CD14-positive monocyte (primary cell): ENCODE results near the gene POU2F1. TPM values are rescaled to one million over a fixed set of nuclear protein-coding genes. Genes with fewer than 3 reads are reported as not detected.
"Not testable (repeated sequence)": the region's sequence is repeated elsewhere in the genome, so short reads cannot be mapped to it uniquely, and the experiment has no call there.

Source experiments
- DNase-seq, 3 donors: peaks; one replicate each; pipeline ENCODE4 v3.0.0-alpha.2; 2011 to 2022
- H2AFZ ChIP-seq: 2 replicates; pipeline ENCODE4 v1.6.0; 2012; ENCODE audit warnings: mild to moderate bottlenecking, low read depth, low read length, inconsistent platforms; ENCODE audit not compliant: insufficient read depth, poor library complexity, severe bottlenecking
- H3K27ac ChIP-seq, 2 donors: 1 replicate in 1 of 2; 2 replicates in 1 of 2; pipeline ENCODE4 v1.5.1; 2012 to 2013; ENCODE audit warnings: low read length in 2 of 2, control low read depth in 1 of 2, inconsistent platforms in 1 of 2, low read depth in 1 of 2, mild to moderate bottlenecking in 1 of 2
- H3K27me3 ChIP-seq, 2 donors: one replicate each; pipeline versions ENCODE4 v1.6.0 to v1.6.1; 2011 to 2013; ENCODE audit warnings: low read length in 2 of 2; ENCODE audit not compliant: control insufficient read depth in 2 of 2, insufficient read depth in 2 of 2
- H3K36me3 ChIP-seq, 2 donors: replicated peaks in 1 of 2; 1 replicate in 1 of 2; 2 replicates in 1 of 2; pipeline versions ENCODE4 v1.5.1 to v1.6.1; 2012 to 2013; ENCODE audit warnings: low read length in 2 of 2, control low read depth in 1 of 2, inconsistent platforms in 1 of 2, mild to moderate bottlenecking in 1 of 2; ENCODE audit not compliant: insufficient read depth in 2 of 2, control insufficient read depth in 1 of 2
- H3K4me1 ChIP-seq, 2 donors: 1 replicate in 1 of 2; 2 replicates in 1 of 2; pipeline versions ENCODE4 v1.5.1 to v1.6.1; 2012 to 2013; ENCODE audit warnings: low read length in 2 of 2, control low read depth in 1 of 2, inconsistent platforms in 1 of 2, mild to moderate bottlenecking in 1 of 2, moderate library complexity in 1 of 2; ENCODE audit not compliant: insufficient read depth in 2 of 2, control insufficient read depth in 1 of 2
- H3K4me2 ChIP-seq: replicated peaks from 2 replicates; pipeline ENCODE3; 2012; ENCODE audit warnings: low read length, moderate library complexity, mild to moderate bottlenecking; ENCODE audit not compliant: poor library complexity, severe bottlenecking; ENCODE audit errors: extremely low read depth
- H3K4me3 ChIP-seq, 3 experiments: fragments of 200-600 bp in 1 of 3; sonication (generic) in 1 of 3; replicated peaks in 1 of 3; 1 replicate in 2 of 3; 2 replicates in 1 of 3; pipeline ENCODE4 v1.5.1; 2011 to 2013; ENCODE audit warnings: low read length in 3 of 3, mild to moderate bottlenecking in 3 of 3, control low read depth in 2 of 3, low read depth in 2 of 3, inconsistent platforms in 1 of 3, moderate library complexity in 1 of 3
- H3K79me2 ChIP-seq: 2 replicates; pipeline ENCODE4 v1.6.0; 2012; ENCODE audit warnings: mild to moderate bottlenecking, control low read depth, inconsistent platforms, low read length, moderate library complexity; ENCODE audit not compliant: insufficient read depth
- H3K9ac ChIP-seq: 2 replicates; pipeline ENCODE4 v1.6.0; 2017; ENCODE audit warnings: low read length, mild to moderate bottlenecking; ENCODE audit not compliant: insufficient read depth, poor library complexity, severe bottlenecking
- H3K9me3 ChIP-seq, 2 donors: replicated peaks in 1 of 2; 1 replicate in 1 of 2; 2 replicates in 1 of 2; pipeline versions ENCODE4 v1.5.1 to v1.6.1; 2012 to 2013; ENCODE audit warnings: low read length in 2 of 2, control low read depth in 1 of 2; ENCODE audit not compliant: control insufficient read depth in 1 of 2, insufficient read depth in 1 of 2
- H4K20me1 ChIP-seq: 2 replicates; pipeline ENCODE4 v1.6.0; 2012; ENCODE audit warnings: mild to moderate bottlenecking, low read length, control low read depth, moderate library complexity; ENCODE audit not compliant: insufficient read depth
- H3K27ac Mint-ChIP-seq, 7 donors: one replicate each; pipeline ENCODE4 v1.8.0; 2020; ENCODE audit warnings: mild to moderate bottlenecking in 7 of 7, mixed read lengths in 7 of 7, moderate library complexity in 6 of 7, inconsistent platforms in 2 of 7
- H3K27me3 Mint-ChIP-seq, 3 donors: one replicate each; pipeline ENCODE4 v1.8.0; 2021 to 2022; ENCODE audit warnings: low read depth in 3 of 3, mild to moderate bottlenecking in 3 of 3, mixed read lengths in 3 of 3, moderate library complexity in 3 of 3, inconsistent platforms in 1 of 3
- H3K36me3 Mint-ChIP-seq, 2 donors: one replicate each; pipeline ENCODE4 v1.8.0; 2020; ENCODE audit warnings: mixed read lengths in 2 of 2, inconsistent platforms in 1 of 2, mild to moderate bottlenecking in 1 of 2
- H3K4me1 Mint-ChIP-seq: one replicate; pipeline ENCODE4 v1.8.0; 2020; ENCODE audit warnings: mild to moderate bottlenecking, mixed read lengths
- H3K4me3 Mint-ChIP-seq, 2 donors: one replicate each; pipeline ENCODE4 v1.8.0; 2020; ENCODE audit warnings: mild to moderate bottlenecking in 2 of 2, mixed read lengths in 2 of 2, moderate library complexity in 1 of 2
- H3K9me3 Mint-ChIP-seq, 7 donors: one replicate each; pipeline ENCODE4 v1.8.0; 2020 to 2022; ENCODE audit warnings: mixed read lengths in 7 of 7, mild to moderate bottlenecking in 6 of 7, moderate library complexity in 6 of 7, inconsistent platforms in 2 of 7
- WGBS: methylation state at CpG from one replicate; pipeline ENCODE4 v1.1.5; 2013; ENCODE audit warnings: missing lambda C conversion rate; ENCODE audit not compliant: insufficient coverage; 5-methylcytosine and 5-hydroxymethylcytosine counted together
- intact Hi-C, 2 donors: fragments of 100-400 bp; cut with micrococcal nuclease; formaldehyde crosslinking; loops; one replicate each; pipeline versions ENCODE4 v1.15.0 to v1.15.1; 2023
- polyA plus RNA-seq, 3 donors: library from polyadenylated mRNA; depleted of rRNA in 1 of 3; unstranded in 2 of 3; stranded (reverse) in 1 of 3; fragments of 300-500 nt in 2 of 3; fragments of >200 nt in 1 of 3; fragmentation: Illumina TruSeq in 2 of 3; gene quantifications; 1 replicate in 2 of 3; 2 replicates in 1 of 3; pipeline ENCODE4 v1.2.3, GENCODE V29; 2012 to 2021
- TF ChIP-seq, protein P1 (sequence below): fragments of 200-600 bp; IDR thresholded peaks from one replicate; pipeline ENCODE4 v1.8.0; 2022; ENCODE audit warnings: antibody characterized with exemption, mild to moderate bottlenecking

POU2F1 gene
- polyA plus RNA-seq, 3 donors: 2.3 to 4.2 (median 3.9) TPM

GRCh38 chr1:167221738-167222610 is 1.3 kb downstream of the POU2F1 start:
- Histone ChIP-seq H3K4me3 (peak overlapping the region; percentile 68 to 99 (median 91)), H3K79me2 (peaks cover 49% of the 10 kb centered on the region), H2AFZ (peak overlapping the region; percentile 79), H3K27ac (peak overlapping the region; percentile 86 to 97), H3K9ac (peak overlapping the region; percentile 79), H3K9me3 (no peaks in the 10 kb centered on the region), H3K36me3 (no peaks in the 10 kb centered on the region), H3K27me3 (no peaks in the 10 kb centered on the region), H4K20me1 (no peaks in the 10 kb centered on the region), H3K4me1 (peaks cover 11 to 18% of the 10 kb centered on the region in 2 donors), H3K4me2 (peak overlapping the region; percentile 78)
- DNase-seq: peak; percentile 44 to 66 (median 61)
- Mint-ChIP-seq H3K4me1 (peaks cover 38% of the 10 kb centered on the region), H3K4me3 (peak overlapping the region; percentile 90 to 99), H3K27me3 (no peaks in the 10 kb centered on the region), H3K9me3 (no peaks in the 10 kb centered on the region), H3K36me3 (peaks cover 0 to 2% of the 10 kb centered on the region in 2 donors), H3K27ac (peak overlapping the region; percentile 94 to 99 (median 99))
- intact Hi-C loops: loop anchor here (5.0 to 10.0 kb wide), 5 partner anchors 40 to 713 kb away; partner anchors contain the start of genes DCAF6 (in 1 of the 2) and MPC2 (in 1 of the 2)
- 0% methylated on average over 12 of the region's 54 CpGs for WGBS
- TF ChIP-seq, protein P1, sequence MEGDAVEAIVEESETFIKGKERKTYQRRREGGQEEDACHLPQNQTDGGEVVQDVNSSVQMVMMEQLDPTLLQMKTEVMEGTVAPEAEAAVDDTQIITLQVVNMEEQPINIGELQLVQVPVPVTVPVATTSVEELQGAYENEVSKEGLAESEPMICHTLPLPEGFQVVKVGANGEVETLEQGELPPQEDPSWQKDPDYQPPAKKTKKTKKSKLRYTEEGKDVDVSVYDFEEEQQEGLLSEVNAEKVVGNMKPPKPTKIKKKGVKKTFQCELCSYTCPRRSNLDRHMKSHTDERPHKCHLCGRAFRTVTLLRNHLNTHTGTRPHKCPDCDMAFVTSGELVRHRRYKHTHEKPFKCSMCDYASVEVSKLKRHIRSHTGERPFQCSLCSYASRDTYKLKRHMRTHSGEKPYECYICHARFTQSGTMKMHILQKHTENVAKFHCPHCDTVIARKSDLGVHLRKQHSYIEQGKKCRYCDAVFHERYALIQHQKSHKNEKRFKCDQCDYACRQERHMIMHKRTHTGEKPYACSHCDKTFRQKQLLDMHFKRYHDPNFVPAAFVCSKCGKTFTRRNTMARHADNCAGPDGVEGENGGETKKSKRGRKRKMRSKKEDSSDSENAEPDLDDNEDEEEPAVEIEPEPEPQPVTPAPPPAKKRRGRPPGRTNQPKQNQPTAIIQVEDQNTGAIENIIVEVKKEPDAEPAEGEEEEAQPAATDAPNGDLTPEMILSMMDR: no peak

DNA sequence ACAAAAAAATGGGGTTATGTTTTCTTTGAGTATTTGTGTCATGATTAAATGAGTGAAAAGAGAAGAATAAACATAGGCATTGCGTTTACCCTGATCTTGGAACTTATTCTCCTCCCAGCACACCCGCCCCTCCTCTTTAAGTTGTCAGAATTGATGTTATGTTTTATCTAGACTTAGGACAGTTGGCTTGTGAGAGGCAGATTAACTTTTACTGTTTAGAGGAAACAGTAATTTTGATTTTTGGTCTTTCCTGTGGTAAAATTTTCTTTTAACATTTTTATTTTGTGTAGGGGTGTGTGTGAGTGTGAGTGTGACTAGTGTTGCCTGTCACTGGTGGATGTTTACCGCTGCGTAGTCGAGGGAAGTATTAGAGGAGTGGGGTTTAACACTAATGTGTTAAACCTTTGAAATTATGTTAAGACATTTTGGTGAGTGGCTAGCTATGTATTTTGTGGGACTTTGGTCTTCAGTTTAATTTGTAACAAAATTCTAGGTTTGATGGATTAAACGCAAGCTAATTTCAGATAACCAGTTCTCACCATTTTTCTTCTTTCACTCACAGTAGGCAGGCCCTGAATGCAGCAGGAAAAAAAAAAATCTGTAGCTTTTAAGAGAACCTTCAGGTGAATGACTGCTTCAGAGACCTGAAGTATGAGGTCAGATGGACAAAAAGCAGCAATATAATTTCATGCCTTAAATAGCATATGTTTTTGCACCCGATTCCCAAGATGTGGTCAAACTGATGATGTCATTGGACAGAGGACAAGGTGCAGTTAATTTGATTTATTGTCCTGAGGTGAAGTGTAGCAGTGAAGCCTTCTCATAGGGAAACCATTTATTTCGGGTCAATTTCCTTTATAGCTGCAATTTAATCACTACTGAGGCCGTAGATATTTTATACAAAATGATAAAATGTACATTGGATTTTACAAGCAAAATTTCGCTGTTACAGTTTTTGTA is 2.7 kb downstream of the POU2F1 start:
- no peak overlapping the region for H3K4me2 ChIP-seq
- TF ChIP-seq, protein P1: no peak
- H3K9ac ChIP-seq: no peak overlapping the region
- intact Hi-C loops: loop anchor here (5.0 to 10.0 kb wide), 5 partner anchors 39 to 711 kb away; partner anchors contain the start of genes DCAF6 (in 1 of the 2) and MPC2 (in 1 of the 2)
- Mint-ChIP-seq H3K4me1 (peaks cover 46% of the 10 kb centered on the region), H3K36me3 (peaks cover 0 to 2% of the 10 kb centered on the region in 2 donors), H3K27me3 (no peaks in the 10 kb centered on the region), H3K27ac (peak overlapping the region in 5 of 7 donors; percentile 2 to 99 (median 99)), H3K9me3 (no peaks in the 10 kb centered on the region), H3K4me3 (peak overlapping the region in 1 of 2 donors; percentile 90)
- H3K27ac ChIP-seq: peak overlapping the region in 1 of 2 donors; percentile 86
- H3K4me1 ChIP-seq: peaks cover 15 to 25% of the 10 kb centered on the region in 2 donors
- no peaks in the 10 kb centered on the region for H3K9me3 ChIP-seq
- peaks cover 61% of the 10 kb centered on the region for H3K79me2 ChIP-seq
- no peaks in the 10 kb centered on the region for H3K27me3 ChIP-seq
- no peak for DNase-seq
- 100% methylated on average over 3 of the region's 10 CpGs for WGBS
- H2AFZ ChIP-seq: no peak overlapping the region
- H3K4me3 ChIP-seq: no peak overlapping the region
- H3K36me3 ChIP-seq: no peaks in the 10 kb centered on the region
- H4K20me1 ChIP-seq: no peaks in the 10 kb centered on the region

DNA sequence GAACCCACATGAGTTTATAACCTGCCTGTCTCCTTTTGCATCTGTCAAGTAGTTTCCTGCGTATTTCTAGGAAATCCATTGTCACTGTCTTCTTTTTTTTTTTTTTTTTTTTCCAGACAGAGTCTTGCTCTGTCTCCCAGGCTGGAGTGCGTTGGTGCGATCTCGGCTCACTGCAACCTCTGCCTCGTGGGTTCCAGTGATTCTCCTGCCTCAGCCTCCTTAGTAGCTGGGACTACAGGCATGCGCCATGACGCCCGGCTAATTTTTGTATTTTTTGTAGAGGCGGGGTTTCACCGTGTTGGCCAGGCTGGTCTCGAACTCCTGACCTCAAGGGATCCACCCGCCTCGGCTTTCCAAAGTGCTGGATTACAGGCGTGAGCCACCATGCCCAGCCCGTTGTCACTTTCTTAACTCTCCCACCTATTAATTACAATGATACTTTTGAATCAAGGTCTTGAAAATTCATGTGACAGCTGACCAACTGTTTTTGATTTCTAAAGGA is 4.1 kb downstream of the POU2F1 start:
- Histone ChIP-seq H3K4me1 (peaks cover 20 to 28% of the 10 kb centered on the region in 2 donors), H3K79me2 (peaks cover 71% of the 10 kb centered on the region)
- not testable (repeated sequence) for H3K4me3 Mint-ChIP-seq, H3K4me3 ChIP-seq, H3K9me3 Mint-ChIP-seq, H3K27ac ChIP-seq, H4K20me1 ChIP-seq, H3K9ac ChIP-seq, H3K27me3 ChIP-seq, H2AFZ ChIP-seq, H3K9me3 ChIP-seq, H3K4me2 ChIP-seq, H3K36me3 Mint-ChIP-seq, H3K27me3 Mint-ChIP-seq, H3K36me3 ChIP-seq, DNase-seq
- WGBS: 93% methylated on average over 6 of the region's 15 CpGs
- peak overlapping the region in 1 of 7 donors; percentile 37 for H3K27ac Mint-ChIP-seq
- peaks cover 50% of the 10 kb centered on the region for H3K4me1 Mint-ChIP-seq
- intact Hi-C loops: loop anchor here (5.0 to 10.0 kb wide), 5 partner anchors 38 to 710 kb away; partner anchors contain the start of genes DCAF6 (in 1 of the 2) and MPC2 (in 1 of the 2)
